SH-SY5Y (cell line): ENCODE measurements around the gene PSMG1.

Source experiments
- GATA2 ChIP-seq: IDR thresholded peaks from 2 replicates; pipeline ENCODE4 v1.6.1; 2011; ENCODE audit warnings: mild to moderate bottlenecking, low read depth, low read length
- GATA3 ChIP-seq: IDR thresholded peaks from 2 replicates; pipeline ENCODE4 v1.6.1; 2011; ENCODE audit warnings: low read depth, mild to moderate bottlenecking, low read length, moderate library complexity

DNA sequence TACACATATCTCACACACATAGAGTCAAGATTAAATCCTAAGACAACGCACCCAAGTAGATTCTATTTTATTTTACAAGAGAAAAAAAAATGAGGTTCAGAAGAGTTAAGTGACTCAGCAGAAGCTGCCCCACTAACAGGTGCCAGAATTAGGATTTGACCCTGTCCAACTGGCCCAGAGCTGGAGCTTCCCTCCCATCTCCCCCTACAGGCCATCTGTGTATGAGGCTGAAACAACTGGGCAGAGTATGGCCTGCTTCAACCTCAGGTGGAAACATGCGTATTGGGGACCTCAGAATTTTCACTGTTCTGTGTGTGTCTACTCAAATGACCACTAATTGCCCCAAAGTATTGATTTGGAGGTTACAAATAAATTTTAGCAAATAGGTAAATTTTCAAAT, 29.9 kb downstream of the PSMG1 start:
- TF ChIP-seq GATA2 (no peak), GATA3 (no peak)
